Endothelial cell of umbilical vein (primary cell): ENCODE results near the gene ORC2. TPM values are rescaled to one million over a fixed set of nuclear protein-coding genes. Genes with fewer than 3 reads are reported as not detected.
A peak's percentile ranks its signal among the peaks of the same experiment; 100 is the strongest.

Source experiments
- BruUV-seq: library from RNA; stranded (reverse); fragments of 400-500 nt; replicated peaks from 2 replicates; lab custom pipeline; 2021; lab: Mats Ljungman, UMichigan
- CTCF ChIA-PET: fragments of 300-600, 350-600 bp; sonication (Branson Sonifier 250); formaldehyde crosslinking; loops from one replicate; lab custom pipeline; 2021; ENCODE audit warnings: antibody characterized with exemption, inconsistent platforms; lab: Charles Lee
- POLR2A ChIA-PET: fragments of 300-600, 350-600 bp; sonication (Branson Sonifier 250); formaldehyde crosslinking; loops from one replicate; lab custom pipeline; 2021; ENCODE audit warnings: antibody characterized with exemption, inconsistent platforms; lab: Charles Lee
- DNase-seq: peaks from one replicate; pipeline ENCODE4 v3.0.0-alpha.2; 2011; ENCODE audit warnings: low read depth, low spot score
- FAIRE-seq: peaks from 2 replicates; lab custom pipeline; 2011; peaks lifted over from hg19 to GRCh38; lab: Jason Lieb, UNC
- H2AFZ ChIP-seq: 2 replicates; pipeline ENCODE4 v1.6.0; 2012; ENCODE audit warnings: low read depth, low read length, control low read depth, inconsistent platforms
- H3K27ac ChIP-seq: 2 replicates; pipeline ENCODE4 v1.5.1; 2011; ENCODE audit warnings: low read depth, mild to moderate bottlenecking, control low read depth, low read length, moderate library complexity; ENCODE audit not compliant: insufficient read depth
- H3K27me3 ChIP-seq, 2 experiments: 2 replicates each; pipeline versions ENCODE4 v1.6.0 to v1.6.1; 2011; ENCODE audit warnings: low read length in 2 of 2, mixed read lengths in 1 of 2; ENCODE audit not compliant: control insufficient read depth in 2 of 2, insufficient read depth in 2 of 2
- H3K36me3 ChIP-seq, 2 experiments: 2 replicates in 1 of 2; 3 replicates in 1 of 2; pipeline ENCODE4 v1.5.1; 2011; ENCODE audit warnings: low read length in 2 of 2, mild to moderate bottlenecking in 1 of 2, moderate library complexity in 1 of 2; ENCODE audit not compliant: control insufficient read depth in 2 of 2, insufficient read depth in 2 of 2; ENCODE audit errors: extremely low read depth in 1 of 2
- H3K4me1 ChIP-seq: 3 replicates; pipeline ENCODE4 v1.5.1; 2011; ENCODE audit warnings: mild to moderate bottlenecking, low read length; ENCODE audit not compliant: control insufficient read depth, insufficient read depth; ENCODE audit errors: extremely low read depth
- H3K4me2 ChIP-seq: 2 replicates; pipeline ENCODE4 v1.6.1; 2011; ENCODE audit warnings: low read length, control low read depth, mixed read lengths; ENCODE audit not compliant: insufficient read depth
- H3K4me3 ChIP-seq, 3 experiments: fragments of 200-600 bp in 1 of 3; sonication (generic), shearing (Covaris generic) in 1 of 3; replicated peaks in 1 of 3; 2 replicates each; pipeline ENCODE4 v1.5.1; 2011 to 2016; ENCODE audit warnings: control low read depth in 3 of 3, low read length in 3 of 3, mild to moderate bottlenecking in 2 of 3, inconsistent platforms in 1 of 3, low read depth in 1 of 3, moderate library complexity in 1 of 3; ENCODE audit not compliant: insufficient read depth in 1 of 3
- H3K79me2 ChIP-seq: 2 replicates; pipeline ENCODE4 v1.6.0; 2012; ENCODE audit warnings: low read length, inconsistent platforms; ENCODE audit not compliant: control insufficient read depth, insufficient read depth
- H3K9ac ChIP-seq: replicated peaks from 2 replicates; pipeline ENCODE3; 2011; ENCODE audit warnings: low read length, control low read depth; ENCODE audit not compliant: insufficient read depth; ENCODE audit errors: extremely low read depth
- H3K9me1 ChIP-seq: replicated peaks from 3 replicates; pipeline ENCODE4 v1.6.0; 2011; ENCODE audit warnings: mild to moderate bottlenecking, low read length; ENCODE audit not compliant: control insufficient read depth, insufficient read depth; ENCODE audit errors: extremely low read depth
- H3K9me3 ChIP-seq: replicated peaks from 2 replicates; pipeline ENCODE4 v1.5.1; 2012; ENCODE audit warnings: low read length, inconsistent platforms; ENCODE audit not compliant: control insufficient read depth, insufficient read depth
- H4K20me1 ChIP-seq: replicated peaks from 2 replicates; pipeline ENCODE3; 2011; ENCODE audit warnings: mild to moderate bottlenecking, low read length; ENCODE audit not compliant: control insufficient read depth, insufficient read depth; ENCODE audit errors: extremely low read depth
- CTCF ChIP-seq, 2 donors: IDR thresholded peaks; 1 replicate in 1 of 2; 2 replicates in 1 of 2; pipeline ENCODE4 v1.5.1; 2011; ENCODE audit warnings: low read length in 2 of 2, mild to moderate bottlenecking in 2 of 2, moderate library complexity in 2 of 2, control low read depth in 1 of 2, inconsistent platforms in 1 of 2, low read depth in 1 of 2; ENCODE audit not compliant: insufficient read depth in 1 of 2; ENCODE audit errors: extremely low read depth in 1 of 2
- EZH2 ChIP-seq: IDR thresholded peaks from 2 replicates; pipeline ENCODE4 v1.6.1; 2012; ENCODE audit warnings: borderline replicate concordance, low read depth, mild to moderate bottlenecking, moderate library complexity, low read length, inconsistent platforms; ENCODE audit not compliant: severe bottlenecking
- FOS ChIP-seq: IDR thresholded peaks from 2 replicates; pipeline ENCODE4 v1.6.1; 2011; ENCODE audit warnings: mild to moderate bottlenecking, low read length, moderate library complexity, borderline replicate concordance; ENCODE audit not compliant: insufficient read depth
- GATA2 ChIP-seq: IDR thresholded peaks from 2 replicates; pipeline ENCODE4 v1.7.0; 2011; ENCODE audit warnings: low read depth, mild to moderate bottlenecking, moderate library complexity, mixed read lengths, low read length; ENCODE audit not compliant: insufficient read length, insufficient read depth
- JUN ChIP-seq: IDR thresholded peaks from 2 replicates; pipeline ENCODE4 v1.6.1; 2011; ENCODE audit warnings: borderline replicate concordance, low read depth; ENCODE audit not compliant: insufficient read length, insufficient read depth
- MAX ChIP-seq: IDR thresholded peaks from 2 replicates; pipeline ENCODE4 v1.6.1; 2011; ENCODE audit not compliant: insufficient read depth, insufficient read length
- MYC ChIP-seq: IDR thresholded peaks from one replicate; pipeline ENCODE4 v1.6.1; 2011; ENCODE audit warnings: mild to moderate bottlenecking, low read depth, low read length
- POLR2A ChIP-seq: IDR thresholded peaks from 2 replicates; pipeline ENCODE4 v1.6.1; 2012; ENCODE audit warnings: low read depth, mild to moderate bottlenecking, control low read depth, low read length
- POLR2AphosphoS5 ChIP-seq: IDR thresholded peaks from 2 replicates; pipeline ENCODE4 v1.6.1; 2012; ENCODE audit warnings: low read depth, mild to moderate bottlenecking, control low read depth, low read length, moderate library complexity; ENCODE audit not compliant: insufficient read depth
- dilution Hi-C: fragments of 300-500 bp; cut with MboI; formaldehyde crosslinking; loops from one replicate; pipeline ENCODE4 v1.15.0; 2019; ENCODE audit warnings: low sequenced_read_pairs; ENCODE audit not compliant: extremely low pct_ligation_motif_present
- intact Hi-C: fragments of 100-400 bp; cut with micrococcal nuclease; formaldehyde crosslinking; loops from one replicate; pipeline ENCODE4 v1.10.0; 2022
- polyA plus RNA-seq, 4 experiments: library from polyadenylated mRNA; depleted of rRNA in 3 of 4; stranded (reverse) in 3 of 4; unstranded in 1 of 4; fragments of >200 nt; gene quantifications; 2 replicates each; pipeline versions ENCODE4 v1.2.1 to v1.2.3, GENCODE V29; 2011 to 2012; ENCODE audit warnings: missing spikeins in 1 of 4
- total RNA-seq: library from RNA; stranded (reverse); gene quantifications from 2 replicates; pipeline ENCODE4 v1.2.3, GENCODE V29; 2021

ORC2 gene
- total and polyA plus RNA-seq, 2 donors (not counting 3 experiments of a cell fraction or from before 2014, with no cell fraction given), result 4.2 to 45.4 TPM

- Histone ChIP-seq H2AFZ (no peak overlapping the region), H3K9ac (no peak overlapping the region), H3K27ac (no peak overlapping the region), H3K4me3 (no peak overlapping the region), H3K27me3 (no peaks in the 10 kb centered on the region), H4K20me1 (no peaks in the 10 kb centered on the region), H3K36me3 (peaks cover 1 to 2% of the 10 kb centered on the region in 2 experiments), H3K4me1 (no peaks in the 10 kb centered on the region), H3K9me3 (no peaks in the 10 kb centered on the region), H3K9me1 (no peaks in the 10 kb centered on the region), H3K79me2 (no peaks in the 10 kb centered on the region), H3K4me2 (no peak overlapping the region)
- intact Hi-C loops (loop anchor here (1.0 to 10.0 kb wide), 10 partner anchors 12 to 463 kb away; partner anchors contain the start of genes CASP10, CLK1, NIF3L1 and PPIL3), dilution Hi-C loops (loop anchor here (25.0 kb wide), 1 partner anchor 286 kb away; the partner anchor contains the start of gene CASP10)
- CTCF ChIA-PET, result interaction anchor here (0.6 to 1.9 kb wide), 19 partner anchors 8 to 549 kb away, joined by 3 to 33 read pairs (median 6); partner anchors contain the start of genes CASP10, NIF3L1, PPIL3 and STRADB
- DNase-seq, result peak; percentile 91
- FAIRE-seq, result peak; percentile 91
- no TSS peak for BruUV-seq
- POLR2A ChIA-PET, result interaction anchor here (0.5 kb wide), 1 partner anchor 29 kb away, joined by 4 read pairs; no protein-coding TSS in a partner anchor
- TF ChIP-seq POLR2A (no peak), CTCF (IDR thresholded peaks at IDR 0.05; ENCODE audit: extremely low read depth in 1 of 2, insufficient read depth in 1 of 2, low read depth in 1 of 2, low read length in 2 of 2) (peak; percentile 74 to 75)
These were observed 61.9 kb downstream of the ORC2 start for GRCh38 chr2:200901459-200902072.

- Histone ChIP-seq H3K79me2 (no peaks in the 10 kb centered on the region), H4K20me1 (no peaks in the 10 kb centered on the region), H3K4me3 (no peak overlapping the region), H3K9me1 (no peaks in the 10 kb centered on the region), H3K27me3 (no peaks in the 10 kb centered on the region), H3K9ac (no peak overlapping the region), H3K4me2 (no peak overlapping the region), H2AFZ (no peak overlapping the region), H3K9me3 (no peaks in the 10 kb centered on the region), H3K27ac (no peak overlapping the region), H3K4me1 (no peaks in the 10 kb centered on the region), H3K36me3 (peaks cover 2 to 4% of the 10 kb centered on the region in 2 experiments)
- TF ChIP-seq MYC (no peak), POLR2A (no peak), EZH2 (no peak), FOS (no peak), POLR2AphosphoS5 (no peak), GATA2 (no peak), JUN (no peak), CTCF (IDR thresholded peaks at IDR 0.05; ENCODE audit: extremely low read depth in 1 of 2, insufficient read depth in 1 of 2, low read depth in 1 of 2, low read length in 2 of 2) (no peak), MAX (no peak)
- CTCF ChIA-PET, result no interaction called here
- BruUV-seq, result no TSS peak
- FAIRE-seq (no peak), DNase-seq (no peak)
- POLR2A ChIA-PET, result no interaction called here
- intact Hi-C loops (no loop called here), dilution Hi-C loops (no loop called here)
These were observed 64.0 kb downstream of the ORC2 start for GRCh38 chr2:200899482-200899881.
